Right cardiac atrium (tissue), 5 donors: ENCODE results near the gene HOXC11. TPM values are rescaled to one million over a fixed set of nuclear protein-coding genes. Genes with fewer than 3 reads are reported as not detected.

Experiments
- ATAC-seq, 2 donors: fragments of 200-7000 bp; cut with Tn5 transposase; one replicate each; pipeline versions ENCODE4 v1.8.0 to v1.9.1; 2020; ENCODE audit warnings: moderate library complexity in 2 of 2, mild to moderate bottlenecking in 1 of 2
- DNase-seq, 3 donors: peaks; one replicate each; pipeline ENCODE4 v3.0.0-alpha.2; 2020
- H3K27ac ChIP-seq: one replicate; pipeline ENCODE4 v1.5.1; 2013; ENCODE audit warnings: mild to moderate bottlenecking, low read length, control low read depth, moderate library complexity
- H3K27me3 ChIP-seq: one replicate; pipeline ENCODE4 v1.6.1; 2013; ENCODE audit not compliant: control insufficient read depth, insufficient read depth
- H3K4me1 ChIP-seq: one replicate; pipeline ENCODE4 v1.6.1; 2013; ENCODE audit warnings: low read length; ENCODE audit not compliant: control insufficient read depth, insufficient read depth
- H3K4me3 ChIP-seq: one replicate; pipeline ENCODE4 v1.5.1; 2013; ENCODE audit warnings: low read length, control low read depth
- H3K9me3 ChIP-seq: one replicate; pipeline ENCODE4 v1.6.1; 2013; ENCODE audit warnings: low read length; ENCODE audit not compliant: control insufficient read depth
- WGBS: extraction: QIAGEN DNeasy Blood & Tissue Kit; methylation state at CpG from one replicate; pipeline ENCODE4 v1.1.7; 2013; 5-methylcytosine and 5-hydroxymethylcytosine counted together
- intact Hi-C, 4 donors: fragments of 100-400 bp; cut with DNase I; formaldehyde crosslinking; loops; one replicate each; pipeline versions ENCODE4 v1.11.0 to v1.14.0; 2022 to 2023
- polyA plus RNA-seq: library from polyadenylated mRNA; stranded (reverse); fragments of 200-250 nt; gene quantifications from one replicate; pipeline ENCODE4 v1.2.3, GENCODE V29; 2013
- total RNA-seq, 4 donors: library from RNA; stranded (reverse); fragmentation: NEBNext Ultra II Directional; extraction: Animal tissue kit (Norgen Biotek cat#: 25700); gene quantifications; one replicate each; pipeline ENCODE4 v1.2.1, GENCODE V29; 2021
- donor health status: healthy with polysubstance abuse.
- donor health status: DM: no; HTN: yes; CAD: no.
- donor health status: DM: no; HTN: no; CAD: no.
- donor health status: DM: no; HTN: yes; CAD: no; lungs with severe emphysema.
- donor health status: DM: yes; HTN: yes; CAD: no.

Gene HOXC11
- total and polyA plus RNA-seq, 5 donors = not detected

DNA sequence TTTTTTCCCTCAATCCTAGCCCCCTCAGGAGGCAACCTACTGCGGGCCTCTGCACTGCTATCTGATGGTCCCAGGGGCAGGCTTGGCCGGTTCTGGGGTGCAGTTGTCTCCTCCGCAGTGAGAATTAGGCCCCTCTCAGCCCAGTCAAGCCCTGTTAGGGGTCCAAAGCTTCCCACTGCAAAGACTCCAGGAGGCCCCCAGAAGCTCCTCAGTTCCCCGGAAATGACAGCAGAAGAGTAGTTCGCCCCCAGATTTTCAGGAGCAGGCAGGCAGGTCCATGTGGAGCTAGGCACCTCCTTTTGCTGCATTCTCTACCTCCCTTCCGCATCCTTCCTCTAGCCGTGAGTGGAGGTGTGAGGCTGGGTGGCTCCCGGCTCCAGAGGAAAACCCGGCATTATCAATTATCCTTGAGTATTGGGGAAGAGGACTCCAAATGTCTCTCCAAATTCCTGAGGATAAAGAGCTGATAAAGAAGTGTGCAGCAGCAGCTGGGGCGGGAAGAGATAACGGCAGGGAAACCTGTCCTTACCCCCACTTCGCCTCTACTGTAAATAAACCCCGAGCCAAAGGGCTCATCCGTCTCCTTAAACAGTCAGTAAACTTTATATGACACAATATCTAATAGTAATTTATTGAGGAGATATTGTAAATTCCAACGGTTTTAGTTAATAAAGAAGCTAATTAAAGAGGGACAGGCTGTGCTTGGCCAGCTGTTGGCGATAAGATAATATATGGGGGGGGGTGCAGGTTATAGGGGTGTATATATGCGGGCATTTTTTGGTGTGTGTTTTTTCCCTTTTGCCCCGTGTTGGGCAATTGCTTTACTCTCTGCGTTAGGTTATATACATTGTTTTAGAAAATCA, 18.9 kb upstream of the HOXC11 start:
- H3K9me3 ChIP-seq = no peaks in the 10 kb centered on the region
- no peak overlapping the region for H3K27ac ChIP-seq
- DNase-seq = no peak
- WGBS = 7% methylated on average over 19 of the region's 19 CpGs
- no peaks in the 10 kb centered on the region for H3K27me3 ChIP-seq
- ATAC-seq = no peak
- intact Hi-C loops = no loop called here
- no peaks in the 10 kb centered on the region for H3K4me1 ChIP-seq
- no peak overlapping the region for H3K4me3 ChIP-seq

DNA sequence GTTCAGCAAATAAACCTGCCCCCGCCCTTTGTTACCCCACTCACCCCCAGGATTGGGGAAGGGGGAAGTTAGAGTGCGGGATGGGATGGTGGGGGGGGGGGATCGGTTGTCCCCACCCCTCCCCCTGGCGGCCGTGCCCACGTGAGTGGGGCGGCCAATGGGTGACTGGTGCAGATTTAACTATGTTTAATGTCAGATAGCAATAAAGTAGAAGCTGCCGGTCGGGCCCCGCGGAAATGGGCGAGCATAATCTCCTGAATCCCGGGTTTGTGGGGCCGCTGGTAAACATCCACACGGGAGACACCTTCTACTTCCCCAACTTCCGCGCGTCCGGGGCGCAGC, 18.3 kb upstream of the HOXC11 start, which contains the start of gene HOXC12:
Gene HOXC12, plus strand, starts transcription at position 210 of the 342 bp plus-strand sequence. Its CDS starts 27 bp downstream, at position 237.
- Histone ChIP-seq H3K27me3 (no peaks in the 10 kb centered on the region), H3K9me3 (no peaks in the 10 kb centered on the region), H3K4me3 (no peak within 1 kb of the TSS), H3K4me1 (no peaks in the 10 kb centered on the region), H3K27ac (no peak within 1 kb of the TSS)
- intact Hi-C loops = no loop called here
- no peak for DNase-seq
- no peak for ATAC-seq
- WGBS = 2% methylated on average over 20 of the region's 20 CpGs

DNA sequence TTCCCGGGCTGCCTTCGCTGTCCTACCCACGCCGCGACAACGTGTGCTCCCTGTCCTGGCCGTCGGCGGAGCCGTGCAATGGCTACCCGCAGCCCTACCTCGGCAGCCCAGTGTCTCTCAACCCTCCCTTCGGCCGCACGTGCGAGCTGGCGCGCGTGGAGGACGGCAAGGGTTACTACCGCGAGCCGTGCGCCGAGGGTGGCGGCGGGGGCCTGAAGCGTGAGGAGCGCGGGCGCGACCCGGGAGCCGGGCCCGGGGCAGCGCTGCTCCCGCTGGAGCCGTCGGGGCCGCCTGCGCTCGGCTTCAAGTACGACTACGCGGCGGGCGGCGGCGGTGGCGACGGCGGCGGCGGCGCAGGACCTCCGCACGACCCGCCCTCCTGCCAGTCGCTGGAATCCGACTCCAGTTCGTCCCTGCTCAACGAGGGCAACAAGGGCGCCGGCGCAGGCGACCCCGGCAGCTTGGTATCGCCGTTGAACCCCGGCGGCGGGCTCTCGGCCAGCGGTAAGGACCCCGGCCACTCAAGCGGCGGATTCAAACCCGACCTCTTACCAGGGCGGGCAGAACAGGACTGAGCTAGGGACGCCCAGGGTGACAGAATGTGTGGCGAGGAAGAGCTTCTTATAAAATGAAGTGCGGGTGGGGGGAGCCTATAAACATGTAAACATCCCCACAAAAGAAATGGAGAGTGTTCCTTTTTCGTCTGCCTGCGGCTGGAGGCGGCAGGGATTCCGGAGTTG, 17.7 kb upstream of the HOXC11 start:
- WGBS = 3% methylated on average over 86 of the region's 86 CpGs
- no peak overlapping the region for H3K4me3 ChIP-seq
- H3K27me3 ChIP-seq = no peaks in the 10 kb centered on the region
- H3K9me3 ChIP-seq = no peaks in the 10 kb centered on the region
- ATAC-seq (no peak), DNase-seq (no peak)
- H3K27ac ChIP-seq = no peak overlapping the region
- no peaks in the 10 kb centered on the region for H3K4me1 ChIP-seq
- intact Hi-C loops = no loop called here

DNA sequence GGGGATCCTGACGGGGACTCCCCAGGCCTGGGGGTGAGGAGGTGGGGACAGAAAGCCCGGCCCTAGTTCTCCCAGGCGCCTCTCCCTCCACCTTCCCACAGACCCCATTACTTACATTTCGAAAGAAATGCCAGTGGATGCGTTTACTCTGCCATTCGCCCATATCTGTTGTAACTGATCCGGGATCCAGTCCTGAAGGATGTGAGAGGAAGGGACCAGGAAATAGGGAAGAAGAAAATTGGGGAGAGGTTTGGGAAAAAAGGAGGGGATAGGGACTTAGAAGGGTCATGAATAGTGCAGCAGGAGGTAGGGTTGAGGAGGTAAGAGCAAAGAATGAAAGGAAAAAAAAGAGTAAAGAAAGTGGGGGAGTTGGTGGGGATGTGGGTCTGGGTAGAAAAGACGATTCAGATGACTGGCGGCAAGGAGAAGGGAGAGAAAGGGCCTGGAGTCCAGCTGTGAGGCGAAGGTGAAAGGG, 17.1 kb upstream of the HOXC11 start:
- H3K4me1 ChIP-seq = no peaks in the 10 kb centered on the region
- DNase-seq (no peak), ATAC-seq (no peak)
- no peaks in the 10 kb centered on the region for H3K27me3 ChIP-seq
- H3K27ac ChIP-seq = no peak overlapping the region
- no peaks in the 10 kb centered on the region for H3K9me3 ChIP-seq
- intact Hi-C loops = no loop called here
- 7% methylated on average over 10 of the region's 10 CpGs for WGBS
- no peak overlapping the region for H3K4me3 ChIP-seq

GRCh38 chr12:53956251-53956887, 16.6 kb upstream of the HOXC11 start:
- DNase-seq (no peak), ATAC-seq (no peak)
- intact Hi-C loops = no loop called here
- Histone ChIP-seq H3K27me3 (no peaks in the 10 kb centered on the region), H3K4me3 (no peak overlapping the region), H3K4me1 (no peaks in the 10 kb centered on the region), H3K9me3 (no peaks in the 10 kb centered on the region), H3K27ac (no peak overlapping the region)
- WGBS = 8% methylated on average over 25 of the region's 25 CpGs

- Histone ChIP-seq H3K27ac (no peak overlapping the region), H3K27me3 (no peaks in the 10 kb centered on the region), H3K4me1 (no peaks in the 10 kb centered on the region), H3K9me3 (no peaks in the 10 kb centered on the region), H3K4me3 (no peak overlapping the region)
- intact Hi-C loops = no loop called here
- WGBS = 12% methylated on average over 11 of the region's 11 CpGs
- no peak for DNase-seq
- ATAC-seq = no peak
Measured at GRCh38 chr12:53956914-53957536, 15.9 kb upstream of the HOXC11 start.

- WGBS = 8% methylated on average over 3 of the region's 3 CpGs
- H3K4me3 ChIP-seq = no peak overlapping the region
- no peaks in the 10 kb centered on the region for H3K4me1 ChIP-seq
- no peak for DNase-seq
- intact Hi-C loops = no loop called here
- no peak for ATAC-seq
- no peak overlapping the region for H3K27ac ChIP-seq
- no peaks in the 10 kb centered on the region for H3K27me3 ChIP-seq
- H3K9me3 ChIP-seq = no peaks in the 10 kb centered on the region
Measured at GRCh38 chr12:53958128-53958527, 14.8 kb upstream of the HOXC11 start.

DNA sequence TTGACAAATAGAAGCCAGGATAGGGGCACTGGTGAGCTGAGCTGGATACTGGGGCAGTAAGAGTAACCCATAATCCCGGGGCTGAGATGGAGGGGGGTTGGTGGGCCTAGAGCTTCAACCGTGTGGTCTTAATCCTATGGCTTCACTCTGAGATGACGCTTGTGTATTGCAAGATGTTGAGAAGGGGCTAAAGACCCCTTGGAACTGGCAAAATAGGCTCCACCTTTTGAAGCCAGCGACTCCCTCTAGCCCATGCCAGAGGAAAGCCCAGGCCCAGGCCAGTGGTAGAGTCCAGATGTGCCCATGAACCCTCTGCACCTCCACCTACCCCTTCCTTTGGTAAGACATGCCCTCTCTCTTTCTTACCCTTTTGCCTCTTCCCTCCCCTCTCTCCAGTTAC, 13.6 kb upstream of the HOXC11 start:
- DNase-seq (no peak), ATAC-seq (no peak)
- Histone ChIP-seq H3K4me1 (no peaks in the 10 kb centered on the region), H3K4me3 (no peak overlapping the region), H3K9me3 (no peaks in the 10 kb centered on the region), H3K27ac (no peak overlapping the region), H3K27me3 (no peaks in the 10 kb centered on the region)
- intact Hi-C loops = no loop called here
- 14% methylated on average over 4 of the region's 4 CpGs for WGBS

- WGBS = 9% methylated on average over 39 of the region's 39 CpGs
- H3K27me3 ChIP-seq = peaks cover 2% of the 10 kb centered on the region
- ATAC-seq (no peak), DNase-seq (no peak)
- H3K4me1 ChIP-seq = no peaks in the 10 kb centered on the region
- intact Hi-C loops = no loop called here
- H3K4me3 ChIP-seq = no peak overlapping the region
- H3K9me3 ChIP-seq = no peaks in the 10 kb centered on the region
- no peak overlapping the region for H3K27ac ChIP-seq
Measured at GRCh38 chr12:53960187-53961024, 12.5 kb upstream of the HOXC11 start.

GRCh38 chr12:53961025-53961761, 11.7 kb upstream of the HOXC11 start:
- no peak overlapping the region for H3K27ac ChIP-seq
- DNase-seq (no peak), ATAC-seq (no peak)
- no peaks in the 10 kb centered on the region for H3K9me3 ChIP-seq
- intact Hi-C loops = no loop called here
- no peaks in the 10 kb centered on the region for H3K4me1 ChIP-seq
- no peak overlapping the region for H3K4me3 ChIP-seq
- H3K27me3 ChIP-seq = peaks cover 2% of the 10 kb centered on the region
- 2% methylated on average over 72 of the region's 72 CpGs for WGBS
